Fibroblast of lung (primary cell): ENCODE results near the gene PCSK5.

ENCODE experiments used
- CTCF ChIP-seq, 2 donors: IDR thresholded peaks in 1 of 2; conservative IDR thresholded peaks in 1 of 2; 1 replicate in 1 of 2; 2 replicates in 1 of 2; pipeline ENCODE4 v1.5.1; 2011 to 2012; ENCODE audit warnings: low read length in 2 of 2, control low read depth in 1 of 2, inconsistent platforms in 1 of 2, low read depth in 1 of 2, mild to moderate bottlenecking in 1 of 2
- EZH2 ChIP-seq: IDR thresholded peaks from 2 replicates; pipeline ENCODE4 v1.5.1; 2012; ENCODE audit warnings: low read length, control low read depth, mild to moderate bottlenecking; ENCODE audit errors: missing control alignments

- TF ChIP-seq CTCF (conservative IDR thresholded peaks at IDR 0.05 in 1 of 2, IDR thresholded peaks at IDR 0.05 in 1 of 2; ENCODE audit: low read depth in 1 of 2, low read length in 2 of 2) (no peak), EZH2 (no peak)
These were observed 137.4 kb downstream of the PCSK5 start for GRCh38 chr9:76027861-76028260.
